HG03139 (cell line): ENCODE measurements around the gene KIAA0930.

Experiments used
- ATAC-seq: cut with Tn5 transposase; IDR thresholded peaks from one replicate; pipeline ENCODE4 v1.9.1; 2021; ENCODE audit not compliant: unreplicated experiment

KIAA0930 gene

GRCh38 chr22:45154383-45154782 is 86.3 kb downstream of the KIAA0930 start:
- no peak for ATAC-seq

- ATAC-seq, result no peak
Observed at GRCh38 chr22:45151503-45151902, 89.2 kb downstream of the KIAA0930 start.

- ATAC-seq, result no peak
Observed at GRCh38 chr22:45150139-45150538, 90.6 kb downstream of the KIAA0930 start.

GRCh38 chr22:45149671-45150070 is 91.0 kb downstream of the KIAA0930 start:
- ATAC-seq, result no peak

GRCh38 chr22:45144916-45145315 is 95.8 kb downstream of the KIAA0930 start:
- no peak for ATAC-seq

- no peak for ATAC-seq
Observed at GRCh38 chr22:45142376-45142775, 98.3 kb downstream of the KIAA0930 start.
